ENCODE results near the gene BABAM2. TPM values are rescaled to one million over a fixed set of nuclear protein-coding genes. Genes with fewer than 3 reads are reported as not detected.
A peak's percentile ranks its signal among the peaks of the same experiment; 100 is the strongest.

The BABAM2 gene
- total RNA-seq, 2 donors from 2014 or later = 32.2 to 33.5 TPM

DNA sequence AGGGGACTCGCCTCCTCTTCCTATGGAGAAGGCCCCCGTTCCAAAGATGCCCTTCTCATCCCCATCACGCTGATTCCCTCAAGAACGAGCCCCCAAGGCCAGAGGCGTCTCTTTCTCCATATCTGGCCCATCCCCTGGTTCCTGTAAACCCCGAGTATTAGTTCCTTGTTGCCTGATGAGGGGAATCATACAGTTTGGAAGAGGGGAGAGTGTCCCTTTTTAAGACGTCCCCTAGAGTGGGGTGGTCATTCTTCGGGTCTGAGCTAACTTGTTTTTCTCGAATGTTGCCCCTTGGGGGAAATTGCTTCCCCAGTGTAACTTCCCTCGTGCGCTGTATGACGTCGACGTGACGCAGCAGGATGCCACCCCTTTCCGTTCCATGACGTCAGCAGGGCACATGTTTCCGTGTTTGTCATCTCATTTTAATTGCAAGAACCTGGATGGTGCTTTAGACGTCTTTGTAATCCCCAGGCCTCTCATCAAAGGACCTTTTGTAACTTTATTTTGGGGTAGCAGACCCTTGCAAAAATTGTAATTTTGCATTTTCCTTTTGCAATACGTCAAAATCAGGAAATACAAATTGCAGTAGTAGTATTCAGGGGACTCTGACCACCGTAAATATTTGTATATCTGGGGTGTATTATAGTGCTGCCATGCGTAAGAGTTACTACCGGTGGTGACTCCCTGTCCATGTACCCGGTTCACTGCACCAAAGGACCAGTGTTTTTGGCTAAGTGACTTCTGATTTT is 569 bp downstream of the BABAM2 start:
- Histone ChIP-seq H3K36me3 (no peaks in the 10 kb centered on the region), H3K9me3 (no peaks in the 10 kb centered on the region), H3K4me3 (peak overlapping the region; percentile 70), H3K27me3 (no peaks in the 10 kb centered on the region), H3K27ac (peak overlapping the region; percentile 95), H3K9ac (ENCODE audit: low read depth in 2 of 2, low read length in 2 of 2) (peak overlapping the region; percentile 68 to 96), H3K4me1 (peaks cover 6% of the 10 kb centered on the region)
- TF ChIP-seq, protein P1, sequence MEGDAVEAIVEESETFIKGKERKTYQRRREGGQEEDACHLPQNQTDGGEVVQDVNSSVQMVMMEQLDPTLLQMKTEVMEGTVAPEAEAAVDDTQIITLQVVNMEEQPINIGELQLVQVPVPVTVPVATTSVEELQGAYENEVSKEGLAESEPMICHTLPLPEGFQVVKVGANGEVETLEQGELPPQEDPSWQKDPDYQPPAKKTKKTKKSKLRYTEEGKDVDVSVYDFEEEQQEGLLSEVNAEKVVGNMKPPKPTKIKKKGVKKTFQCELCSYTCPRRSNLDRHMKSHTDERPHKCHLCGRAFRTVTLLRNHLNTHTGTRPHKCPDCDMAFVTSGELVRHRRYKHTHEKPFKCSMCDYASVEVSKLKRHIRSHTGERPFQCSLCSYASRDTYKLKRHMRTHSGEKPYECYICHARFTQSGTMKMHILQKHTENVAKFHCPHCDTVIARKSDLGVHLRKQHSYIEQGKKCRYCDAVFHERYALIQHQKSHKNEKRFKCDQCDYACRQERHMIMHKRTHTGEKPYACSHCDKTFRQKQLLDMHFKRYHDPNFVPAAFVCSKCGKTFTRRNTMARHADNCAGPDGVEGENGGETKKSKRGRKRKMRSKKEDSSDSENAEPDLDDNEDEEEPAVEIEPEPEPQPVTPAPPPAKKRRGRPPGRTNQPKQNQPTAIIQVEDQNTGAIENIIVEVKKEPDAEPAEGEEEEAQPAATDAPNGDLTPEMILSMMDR (IDR thresholded peaks at IDR 0.05) = no peak
- DNase-seq = peak; percentile 86
- intact Hi-C loops (cut with DNase I) = no loop called here

DNA sequence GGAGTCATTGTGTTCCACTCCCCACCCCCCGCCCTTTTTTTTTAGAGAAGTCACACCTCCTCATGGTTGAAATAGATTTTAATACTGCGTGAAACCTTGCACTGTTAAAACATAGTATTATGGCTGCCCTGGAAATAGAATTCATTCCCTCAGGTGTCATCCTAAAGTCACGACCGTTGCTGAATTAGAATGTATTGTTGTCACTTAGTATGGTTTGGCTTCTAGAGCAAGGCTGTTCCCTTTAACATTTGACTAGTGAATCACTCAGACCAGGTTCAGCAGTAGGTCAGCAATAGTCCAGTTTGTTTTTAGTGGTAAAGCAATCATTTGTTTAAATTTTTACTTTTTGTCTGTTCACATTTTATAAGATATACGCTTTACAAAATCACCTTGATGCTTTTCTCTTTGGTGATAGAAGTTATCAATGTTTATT is 1.2 kb downstream of the BABAM2 start:
- no peak for DNase-seq
- peaks cover 6% of the 10 kb centered on the region for H3K4me1 ChIP-seq
- H3K4me3 ChIP-seq = no peak overlapping the region
- intact Hi-C loops (cut with DNase I) = no loop called here
- H3K27me3 ChIP-seq = no peaks in the 10 kb centered on the region
- H3K9me3 ChIP-seq = no peaks in the 10 kb centered on the region
- TF ChIP-seq, protein P1 (IDR thresholded peaks at IDR 0.05) = no peak
- H3K9ac ChIP-seq (ENCODE audit: low read depth in 2 of 2, low read length in 2 of 2) = no peak overlapping the region
- H3K36me3 ChIP-seq = no peaks in the 10 kb centered on the region
- H3K27ac ChIP-seq = peak overlapping the region; percentile 95

- no peak for DNase-seq
- H3K4me3 ChIP-seq = no peak overlapping the region
- intact Hi-C loops (cut with DNase I) = no loop called here
- H3K27me3 ChIP-seq = no peaks in the 10 kb centered on the region
- H3K36me3 ChIP-seq = no peaks in the 10 kb centered on the region
- no peaks in the 10 kb centered on the region for H3K9me3 ChIP-seq
- TF ChIP-seq, protein P1 (IDR thresholded peaks at IDR 0.05) = no peak
- no peak overlapping the region for H3K27ac ChIP-seq
- no peak overlapping the region for H3K9ac ChIP-seq (ENCODE audit: low read depth in 2 of 2, low read length in 2 of 2)
- no peaks in the 10 kb centered on the region for H3K4me1 ChIP-seq
Observed at GRCh38 chr2:27893006-27893405, 2.5 kb downstream of the BABAM2 start.

GRCh38 chr2:27897717-27898116 is 7.2 kb downstream of the BABAM2 start:
- Histone ChIP-seq H3K36me3 (no peaks in the 10 kb centered on the region), H3K27ac (no peak overlapping the region), H3K9ac (ENCODE audit: low read depth in 2 of 2, low read length in 2 of 2) (no peak overlapping the region), H3K4me3 (no peak overlapping the region), H3K9me3 (no peaks in the 10 kb centered on the region), H3K27me3 (no peaks in the 10 kb centered on the region), H3K4me1 (no peaks in the 10 kb centered on the region)
- intact Hi-C loops (cut with DNase I) = no loop called here
- no peak for DNase-seq
- TF ChIP-seq, protein P1 (IDR thresholded peaks at IDR 0.05) = no peak

DNA sequence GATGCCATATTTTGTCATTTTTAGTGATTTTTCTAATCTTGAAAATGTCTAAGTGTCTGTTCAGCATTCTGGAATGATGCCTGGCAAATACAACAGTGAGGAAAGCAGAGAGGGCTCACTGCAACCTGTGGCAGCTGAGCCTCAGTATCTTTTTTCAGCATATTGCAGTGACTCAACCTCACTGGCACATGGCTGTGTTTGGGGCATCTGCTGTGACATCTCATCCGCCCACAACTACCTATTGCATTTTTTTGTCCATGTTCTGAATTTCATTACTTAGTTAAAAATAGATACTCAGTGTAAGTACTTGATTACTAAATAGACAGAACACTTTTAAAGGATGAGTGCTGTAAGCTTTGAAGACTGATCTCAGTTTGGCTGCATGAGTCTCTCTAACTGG is 10.7 kb downstream of the BABAM2 start:
- H3K9me3 ChIP-seq = no peaks in the 10 kb centered on the region
- no peaks in the 10 kb centered on the region for H3K4me1 ChIP-seq
- H3K36me3 ChIP-seq = no peaks in the 10 kb centered on the region
- no peak overlapping the region for H3K27ac ChIP-seq
- H3K27me3 ChIP-seq = no peaks in the 10 kb centered on the region
- no peak overlapping the region for H3K4me3 ChIP-seq
- no peak for DNase-seq
- TF ChIP-seq, protein P1 (IDR thresholded peaks at IDR 0.05) = no peak
- intact Hi-C loops (cut with DNase I) = no loop called here
- H3K9ac ChIP-seq (ENCODE audit: low read depth in 2 of 2, low read length in 2 of 2) = no peak overlapping the region
